ENCODE measurements around the gene EXTL2.
"Not testable (repeated sequence)": the region's sequence is repeated elsewhere in the genome, so short reads cannot be mapped to it uniquely, and the experiment has no call there.

Gene EXTL2

GRCh38 chr1:100851726-100852125 lies 42.9 kb downstream of the EXTL2 start:
- DNase-seq: no peak

DNA sequence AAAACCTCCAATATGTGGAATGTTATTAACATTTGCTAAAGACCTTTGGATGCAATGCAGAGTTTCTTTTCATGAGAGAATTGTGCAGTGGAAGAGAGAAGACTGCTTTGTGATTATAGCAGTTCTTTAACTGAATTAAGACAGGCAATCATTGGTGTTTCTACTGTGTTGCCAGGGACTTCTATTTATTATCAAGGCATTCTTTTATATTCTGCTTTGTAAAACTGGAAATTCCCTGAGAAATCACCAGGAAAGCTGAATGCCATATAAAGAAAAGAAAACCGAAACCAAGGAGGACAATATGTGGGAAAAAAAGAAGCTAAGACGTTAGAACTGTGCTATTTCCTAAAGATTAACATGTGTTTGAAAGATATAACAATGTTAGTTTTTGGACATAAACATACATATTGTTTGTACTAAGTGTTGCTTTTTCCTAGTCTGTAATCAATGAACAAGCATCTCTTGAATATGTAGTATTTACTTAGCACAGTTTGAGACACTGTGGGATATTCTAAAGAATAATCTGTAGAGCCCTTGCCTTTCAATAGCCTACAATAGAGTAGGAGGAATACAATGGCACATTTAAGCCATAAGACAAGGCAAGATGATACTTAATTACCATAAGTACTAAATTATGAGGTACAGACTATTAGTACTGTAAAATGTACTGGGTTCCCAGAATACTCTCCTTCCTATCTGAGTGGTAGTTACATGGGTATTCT lies 47.1 kb downstream of the EXTL2 start:
- DNase-seq: no peak

DNA sequence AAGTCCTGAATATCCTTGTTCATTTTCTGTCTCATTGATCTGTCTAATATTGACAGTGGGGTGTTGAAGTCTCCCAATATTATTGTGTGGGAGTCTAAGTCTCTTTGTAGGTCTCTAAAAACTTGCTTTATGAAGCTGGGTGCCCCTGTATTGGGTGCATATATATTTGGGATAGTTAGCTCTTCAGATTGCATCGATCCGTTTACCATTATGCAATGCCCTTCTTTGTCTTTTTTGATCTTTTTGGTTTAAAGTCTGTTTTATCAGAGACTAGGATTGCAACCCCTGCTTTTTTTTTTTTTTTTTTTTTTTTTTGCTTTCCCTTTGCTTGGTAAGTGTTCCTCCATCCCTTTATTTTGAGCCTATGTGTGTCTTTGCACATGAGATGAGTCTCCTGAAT lies 51.5 kb downstream of the EXTL2 start:
- DNase-seq: not testable (repeated sequence)

GRCh38 chr1:100835866-100836842 lies 58.5 kb downstream of the EXTL2 start:
- DNase-seq: no peak

DNA sequence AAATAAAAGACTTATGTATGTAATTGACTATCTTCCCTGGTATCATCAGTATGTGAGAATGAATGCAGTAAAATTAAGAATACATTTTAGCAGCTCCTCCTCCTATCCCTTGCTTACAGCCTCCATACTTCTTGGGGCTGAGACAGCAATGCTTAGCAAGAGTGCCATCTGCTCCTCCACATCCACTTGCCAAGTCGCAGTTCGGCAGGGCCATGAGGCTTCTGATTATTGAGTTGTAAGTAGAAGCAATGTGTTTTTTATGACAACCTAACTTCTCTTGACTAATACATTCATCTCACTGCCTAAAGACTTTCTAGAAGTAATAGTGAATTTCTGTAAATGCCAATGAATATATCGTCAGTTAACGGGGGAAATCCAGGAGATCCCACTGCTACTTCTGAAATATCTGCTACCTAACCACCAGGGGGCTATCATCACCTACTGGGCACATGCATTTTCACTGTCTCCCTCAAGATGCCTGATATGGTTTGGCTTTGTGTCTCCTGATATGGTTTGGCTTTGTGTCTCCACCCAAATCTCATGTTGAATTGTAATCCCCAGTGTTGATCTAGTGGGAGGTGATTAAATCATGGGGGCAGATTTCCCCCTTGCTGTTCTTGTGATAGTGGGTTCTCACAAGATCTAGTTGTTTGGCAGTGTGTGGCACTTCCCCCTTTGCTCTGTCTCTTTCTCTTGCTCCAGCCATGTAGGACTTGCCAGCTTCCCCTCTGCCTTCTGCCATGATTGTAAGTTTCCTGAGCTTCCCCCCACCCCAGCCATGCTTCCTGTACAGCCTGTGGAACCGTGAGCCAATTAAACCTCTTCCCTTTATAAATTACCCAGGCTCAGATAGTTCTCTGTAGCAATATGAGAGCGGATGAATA lies 59.6 kb downstream of the EXTL2 start:
- no peak for DNase-seq

- DNase-seq: no peak
Measured at GRCh38 chr1:100832694-100833428, 61.8 kb downstream of the EXTL2 start.

GRCh38 chr1:100825666-100826065 lies 69.0 kb downstream of the EXTL2 start:
- DNase-seq: not testable (repeated sequence)
